Liver (tissue), 3 donors: ENCODE results near the gene PTRH2.
"Not testable (repeated sequence)": the region's sequence is repeated elsewhere in the genome, so short reads cannot be mapped to it uniquely, and the experiment has no call there.

ENCODE experiments used
- ATF3 ChIP-seq: IDR thresholded peaks from 2 replicates; pipeline ENCODE4 v1.6.1; 2016; ENCODE audit warnings: antibody characterized with exemption
- CTCF ChIP-seq: fragments of 150-350 bp; IDR thresholded peaks from 2 replicates; pipeline ENCODE4 v1.5.1; 2017; ENCODE audit warnings: improper control_type of control experiment, low read depth, low read length; ENCODE audit not compliant: missing input control
- JUND ChIP-seq, 2 donors: IDR thresholded peaks; 2 replicates each; pipeline ENCODE4 v1.6.1; 2016; ENCODE audit warnings: antibody characterized with exemption in 2 of 2
- MAX ChIP-seq: IDR thresholded peaks from 2 replicates; pipeline ENCODE4 v1.6.1; 2016; ENCODE audit warnings: antibody characterized with exemption
- REST ChIP-seq: IDR thresholded peaks from 2 replicates; pipeline ENCODE4 v1.6.1; 2016; ENCODE audit warnings: antibody characterized with exemption, mild to moderate bottlenecking
- SP1 ChIP-seq: IDR thresholded peaks from 2 replicates; pipeline ENCODE4 v1.6.1; 2018; ENCODE audit warnings: antibody characterized with exemption, mild to moderate bottlenecking
- TAF1 ChIP-seq: conservative IDR thresholded peaks from 2 replicates; pipeline ENCODE4 v1.6.1; 2016; ENCODE audit warnings: antibody characterized with exemption, mild to moderate bottlenecking
- donor health status: healthy.
- donor health status: healthy.

GRCh38 chr17:59656624-59657023 is 50.6 kb downstream of the PTRH2 start:
- TF ChIP-seq JUND (IDR thresholded peaks at IDR 0.05); CTCF; SP1; TAF1; MAX; ATF3; REST: not testable (repeated sequence)
